Breast epithelium (tissue), 3 donors: Measurements from ENCODE around the gene SYNPO2.

Experiments
- CTCF ChIP-seq, 3 donors: fragments of 450-650 bp; IDR thresholded peaks; one replicate each; pipeline ENCODE4 v1.5.1; 2016 to 2017; ENCODE audit warnings: antibody characterized with exemption in 3 of 3, mild to moderate bottlenecking in 3 of 3, moderate library complexity in 3 of 3
- POLR2AphosphoS5 ChIP-seq, 3 donors: sonication (generic); formaldehyde crosslinking; IDR thresholded peaks; one replicate each; pipeline ENCODE4 v1.6.1; 2017; ENCODE audit warnings: antibody characterized with exemption in 3 of 3

GRCh38 chr4:119057417-119057816 lies 168.8 kb downstream of the SYNPO2 start:
- no peak for TF ChIP-seq POLR2AphosphoS5 (IDR thresholded peaks at IDR 0.05)
- no peak for TF ChIP-seq CTCF (IDR thresholded peaks at IDR 0.05)
